Inferior parietal cortex (tissue), 1 donor: ENCODE measurements around the gene AGAP9.
A peak's percentile ranks its signal among the peaks of the same experiment; 100 is the strongest.
"Not testable (repeated sequence)": the region's sequence is repeated elsewhere in the genome, so short reads cannot be mapped to it uniquely, and the experiment has no call there.

Source experiments
- DNase-seq: peaks from one replicate; pipeline ENCODE4 v3.0.0-alpha.2; 2016; ENCODE audit errors: extremely low spot score

Gene AGAP9

DNA sequence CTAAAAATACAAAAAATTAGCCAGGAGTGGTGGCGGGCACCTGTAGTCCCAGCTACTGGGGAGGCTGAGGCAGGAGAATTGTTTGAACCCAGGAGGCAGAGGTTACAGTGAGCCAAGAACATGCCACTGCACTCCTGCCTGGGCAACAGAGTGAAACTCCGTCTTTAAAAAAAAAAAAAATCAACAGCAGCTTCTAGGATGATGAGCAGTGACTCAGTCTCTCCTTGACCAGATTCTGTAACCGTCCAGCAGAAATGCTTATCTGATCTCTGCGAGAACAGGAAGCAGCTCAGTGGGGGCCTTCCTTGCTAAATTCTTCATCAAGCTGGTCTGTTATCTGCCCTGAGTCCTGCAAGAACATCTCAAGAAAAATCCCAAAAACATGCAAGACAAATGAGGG, 37.5 kb downstream of the AGAP9 start:
- DNase-seq, result not testable (repeated sequence)

DNA sequence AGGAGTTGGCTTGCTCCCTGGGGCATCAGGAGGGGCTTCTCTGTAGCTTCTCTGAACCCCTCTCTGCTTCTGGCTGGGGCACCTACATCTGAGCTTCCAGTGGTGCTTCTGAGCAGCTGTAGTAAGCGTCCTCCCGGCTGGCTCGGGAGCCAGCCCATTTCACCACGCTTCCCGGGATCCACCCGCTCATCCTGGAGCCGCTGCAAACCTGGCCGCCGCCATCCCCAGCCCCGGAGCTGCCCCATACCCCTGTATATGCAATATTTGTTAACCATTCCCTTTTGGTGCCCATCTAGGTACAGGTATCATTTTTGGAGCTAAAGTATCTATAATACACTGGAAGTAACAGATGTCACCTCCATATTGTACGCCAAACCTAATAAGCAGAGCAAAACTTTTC, 38.7 kb downstream of the AGAP9 start:
- DNase-seq, result not testable (repeated sequence)

DNA sequence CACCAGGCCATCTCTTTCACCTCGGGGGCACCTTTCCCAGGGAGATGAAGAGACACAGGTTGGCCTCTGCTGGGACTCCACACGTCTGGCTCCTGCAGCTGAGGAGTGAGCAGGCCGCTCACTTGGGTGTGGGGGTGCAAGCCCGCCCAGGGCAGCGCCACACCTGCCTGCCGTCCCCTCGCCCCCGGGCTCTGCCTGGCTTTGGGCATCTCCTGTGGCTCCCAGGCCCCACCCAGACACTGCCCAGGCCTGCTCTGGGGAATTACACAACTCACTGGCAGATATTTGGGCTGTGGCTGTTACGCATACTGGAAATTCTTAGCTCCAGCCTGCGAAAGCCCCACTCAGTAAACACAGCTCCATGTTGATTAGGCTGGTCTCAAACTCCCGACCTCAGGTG, 39.5 kb downstream of the AGAP9 start, which contains the start of gene ANXA8:
Gene ANXA8 (minus strand): TSS at position 193 of the 400 bp plus-strand sequence. CDS start 182 bp downstream, at position 11.
- DNase-seq, result not testable (repeated sequence)

DNA sequence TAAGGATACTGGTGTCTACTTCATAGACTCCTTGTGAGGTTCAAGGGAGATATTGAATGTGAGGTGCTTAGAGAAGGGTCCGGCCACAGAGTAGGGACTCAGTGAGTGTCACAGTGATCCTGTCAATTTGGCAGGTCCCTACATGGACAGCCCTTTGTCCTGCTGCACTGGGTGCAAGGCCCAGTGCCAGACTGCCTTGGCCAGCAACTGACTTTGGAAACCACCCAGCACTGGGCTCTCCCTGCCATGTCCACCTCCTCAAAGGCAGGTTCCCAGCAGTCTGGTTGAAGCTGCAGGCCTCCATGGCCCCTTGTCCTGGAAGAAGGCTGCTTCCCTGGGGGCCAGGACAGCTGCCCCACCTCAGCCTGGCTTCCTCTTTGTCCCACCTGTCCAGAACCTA, 41.1 kb downstream of the AGAP9 start:
- DNase-seq, result not testable (repeated sequence)

DNA sequence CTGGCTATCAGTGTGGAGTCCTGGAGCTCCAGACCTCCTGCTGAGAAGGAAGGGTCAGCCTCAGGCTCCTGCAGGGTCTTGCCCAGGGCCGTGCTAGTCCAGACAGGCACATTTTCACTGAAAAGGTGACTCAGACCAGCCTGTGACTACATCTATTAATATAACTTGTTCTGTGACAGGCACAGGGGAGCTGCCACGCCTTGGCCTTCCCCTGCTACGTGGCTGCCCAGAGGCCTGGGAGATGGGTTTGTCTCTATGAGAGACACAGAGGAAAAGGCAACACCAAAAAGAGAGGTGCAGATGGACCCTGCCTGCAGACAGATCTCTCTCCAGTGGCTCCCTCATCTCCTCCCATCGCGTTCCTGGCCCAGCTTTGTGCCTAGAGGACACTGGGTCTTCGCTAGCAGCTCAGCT, 41.7 kb downstream of the AGAP9 start:
- DNase-seq, result not testable (repeated sequence)

GRCh38 chr10:47481182-47481766, 42.2 kb downstream of the AGAP9 start:
- DNase-seq, result not testable (repeated sequence)

GRCh38 chr10:47480133-47480532, 43.3 kb downstream of the AGAP9 start:
- not testable (repeated sequence) for DNase-seq

- DNase-seq, result not testable (repeated sequence)
Measured at GRCh38 chr10:47478114-47478513, 45.3 kb downstream of the AGAP9 start.

DNA sequence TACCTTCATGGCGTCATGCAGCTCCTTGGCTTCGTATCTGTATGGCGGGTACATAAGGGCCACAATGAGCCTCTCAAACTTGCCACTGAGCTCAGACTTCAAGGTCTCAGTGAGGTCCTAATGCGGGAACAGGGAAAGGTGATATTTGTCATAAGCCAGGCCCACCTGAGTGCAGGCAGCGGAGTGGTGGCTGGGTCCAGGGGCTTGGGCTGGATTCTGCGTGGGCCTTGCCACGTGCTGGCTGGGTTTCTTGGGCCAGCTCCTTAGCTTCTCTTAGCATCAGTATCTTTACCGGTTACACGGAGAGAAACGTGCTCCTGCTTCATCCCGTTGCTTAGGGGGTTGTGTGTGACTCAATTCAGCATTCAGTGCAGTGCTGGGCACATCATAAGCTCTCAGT, 46.4 kb downstream of the AGAP9 start:
- DNase-seq, result not testable (repeated sequence)

GRCh38 chr10:47475101-47475500, 48.3 kb downstream of the AGAP9 start:
- DNase-seq, result not testable (repeated sequence)

- DNase-seq, result not testable (repeated sequence)
Measured at GRCh38 chr10:47473516-47473915, 49.9 kb downstream of the AGAP9 start.

- not testable (repeated sequence) for DNase-seq
Measured at GRCh38 chr10:47472647-47473046, 50.8 kb downstream of the AGAP9 start.

- DNase-seq, result not testable (repeated sequence)
Measured at GRCh38 chr10:47472072-47472471, 51.4 kb downstream of the AGAP9 start.

GRCh38 chr10:47468731-47469528, 54.5 kb downstream of the AGAP9 start:
- not testable (repeated sequence) for DNase-seq

- not testable (repeated sequence) for DNase-seq
Measured at GRCh38 chr10:47467957-47468356, 55.5 kb downstream of the AGAP9 start.

DNA sequence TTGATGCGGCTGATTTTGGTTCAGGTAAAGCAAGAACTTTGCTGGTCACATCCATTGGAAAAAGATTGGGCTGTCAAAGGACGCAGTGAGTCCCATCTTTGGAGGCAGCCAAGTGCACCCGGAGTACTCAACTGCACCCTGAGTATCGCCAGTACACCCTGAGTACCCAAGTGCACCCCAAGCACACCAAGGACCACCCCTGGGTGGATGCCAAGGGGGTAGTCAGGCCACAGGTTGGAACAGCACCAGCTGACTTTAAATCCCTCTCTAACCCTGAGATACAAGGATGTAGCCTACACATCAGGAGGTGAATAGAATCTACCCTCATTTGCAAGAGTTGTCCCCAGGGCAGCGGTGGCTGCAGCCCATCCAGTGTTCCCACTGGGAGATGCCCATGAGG, 56.0 kb downstream of the AGAP9 start:
- DNase-seq, result not testable (repeated sequence)

DNA sequence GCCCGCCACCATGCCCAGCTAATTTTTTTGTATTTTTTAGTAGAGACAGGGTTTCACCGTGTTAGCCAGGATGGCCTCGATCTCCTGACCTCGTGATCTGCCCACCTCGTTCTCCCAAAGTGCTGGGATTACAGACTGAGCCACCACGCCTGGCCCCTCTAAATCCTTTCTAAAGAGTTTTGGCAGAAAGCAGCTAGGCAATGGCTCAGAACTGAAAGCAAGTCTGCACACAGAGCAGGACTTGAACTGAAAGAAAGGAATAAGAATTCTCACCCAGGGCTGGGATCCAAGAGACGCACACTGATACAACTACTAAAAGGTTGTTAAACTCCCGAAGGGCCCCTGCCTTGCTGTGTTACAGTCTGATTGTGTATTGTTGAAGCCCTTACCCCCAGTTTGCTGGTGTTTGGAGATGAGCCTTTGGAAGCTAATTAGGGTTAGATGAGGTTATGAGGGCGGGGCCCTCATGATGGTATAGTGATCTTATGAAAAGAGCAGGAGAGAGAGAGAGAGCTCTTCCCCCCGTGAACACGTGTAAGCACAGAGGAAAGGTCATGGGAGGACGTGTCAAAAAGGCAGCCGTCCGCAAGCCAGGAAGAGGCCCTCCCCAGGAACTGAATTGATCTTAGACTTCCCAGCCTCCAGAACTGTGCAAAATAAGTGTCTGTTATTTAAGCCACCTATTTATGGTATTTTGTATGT, 58.1 kb downstream of the AGAP9 start:
- DNase-seq, result not testable (repeated sequence)

DNA sequence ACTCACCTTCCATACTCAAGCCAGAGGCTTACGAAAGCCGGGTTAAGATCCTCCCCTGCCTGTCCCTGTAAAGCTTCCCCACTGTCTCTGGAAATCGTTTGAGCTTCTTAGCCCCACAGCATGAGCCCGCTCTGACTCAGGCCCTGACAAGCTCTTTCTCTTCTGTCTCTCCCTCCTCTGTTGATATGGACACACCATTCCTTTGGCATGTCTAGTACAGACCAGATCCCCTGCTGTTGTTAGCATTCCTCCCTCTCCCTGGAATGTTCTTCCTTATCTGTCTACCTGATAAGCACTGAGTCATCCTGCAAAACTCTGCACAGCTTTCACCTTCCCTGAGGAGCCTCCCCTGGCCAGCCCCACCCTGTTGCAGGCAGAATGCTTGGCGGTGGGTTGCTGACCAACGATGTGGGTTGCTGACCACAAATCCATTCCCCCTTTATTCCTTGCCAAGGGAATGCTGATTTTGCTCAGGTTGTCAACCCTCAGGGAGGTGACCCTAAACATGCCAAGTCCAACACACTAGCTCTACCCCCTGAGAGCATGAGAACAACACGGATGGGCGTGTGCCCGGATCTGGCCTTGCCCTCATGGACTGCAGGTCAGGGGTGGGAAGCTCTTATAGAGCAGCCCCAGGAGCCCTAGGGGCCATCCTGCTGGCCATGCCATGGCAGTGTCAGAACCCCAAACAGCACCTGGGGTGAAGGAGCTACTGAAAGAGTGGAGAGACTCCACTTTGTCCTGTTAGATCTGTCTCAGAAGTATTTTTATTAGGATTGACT, 60.7 kb downstream of the AGAP9 start:
- DNase-seq, result not testable (repeated sequence)

DNA sequence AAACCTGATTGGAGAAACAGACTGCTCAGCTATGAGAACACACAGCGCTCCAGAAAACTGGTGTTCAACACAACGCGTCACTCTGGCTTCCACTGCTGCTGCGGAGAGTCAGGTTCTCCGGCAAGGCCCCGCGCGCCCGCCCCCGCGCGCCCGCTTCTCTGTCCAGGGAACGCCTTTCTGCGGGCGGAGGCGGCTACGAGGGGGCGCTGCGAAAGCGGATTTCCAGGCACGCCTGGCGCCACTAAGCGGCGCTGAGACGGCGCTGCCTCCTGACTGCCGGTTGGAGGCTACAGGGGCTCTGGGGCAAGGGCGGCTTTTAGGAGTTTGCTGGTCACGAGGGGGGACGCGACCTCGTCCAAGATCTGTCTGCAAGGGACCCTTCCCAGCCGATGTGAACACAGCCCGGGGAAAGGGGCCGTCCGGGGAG, 62.2 kb downstream of the AGAP9 start:
- DNase-seq, result peak; percentile 14

DNA sequence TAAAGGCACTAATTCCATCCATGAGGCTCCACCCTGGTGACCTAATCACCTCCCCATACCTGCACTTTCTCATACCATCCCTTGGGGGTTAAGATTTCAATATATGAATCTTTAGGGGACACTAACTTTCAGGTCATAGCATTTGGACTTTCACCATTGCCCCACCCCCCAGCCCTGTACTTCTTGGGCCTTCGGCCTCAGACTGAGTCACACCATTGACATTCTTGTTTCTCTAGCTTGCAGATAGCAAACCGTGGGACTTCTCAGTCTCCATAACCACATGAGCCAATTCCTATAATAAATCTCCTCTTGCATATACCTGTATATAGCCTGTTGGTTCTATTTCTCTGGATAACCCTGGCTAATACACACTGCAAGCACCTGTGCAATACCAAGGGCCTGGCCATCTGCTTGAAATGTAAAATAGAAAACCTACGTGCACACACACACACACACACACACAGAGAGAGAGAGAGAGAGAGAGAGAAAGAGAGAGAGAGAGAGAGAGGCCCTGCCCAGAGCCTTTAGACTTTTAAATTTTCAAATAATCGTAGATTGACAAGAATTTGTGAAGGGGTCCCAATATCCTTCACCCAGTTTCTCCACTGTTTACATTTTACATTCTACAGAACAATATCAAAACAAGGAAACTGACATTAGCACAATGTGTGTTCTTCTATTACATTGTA, 64.8 kb downstream of the AGAP9 start:
- no peak for DNase-seq

GRCh38 chr10:47457826-47458225, 65.6 kb downstream of the AGAP9 start:
- DNase-seq, result no peak
